Measurements from ENCODE around the gene TGFBR3L. TPM values are rescaled to one million over a fixed set of nuclear protein-coding genes. Genes with fewer than 3 reads are reported as not detected.

TGFBR3L gene
- total RNA-seq, 1 donor from 2014 or later: 1.2 TPM

GRCh38 chr19:7871437-7872305, 43.0 kb upstream of the TGFBR3L start:
- H3K36me3 Mint-ChIP-seq: no peaks in the 10 kb centered on the region

DNA sequence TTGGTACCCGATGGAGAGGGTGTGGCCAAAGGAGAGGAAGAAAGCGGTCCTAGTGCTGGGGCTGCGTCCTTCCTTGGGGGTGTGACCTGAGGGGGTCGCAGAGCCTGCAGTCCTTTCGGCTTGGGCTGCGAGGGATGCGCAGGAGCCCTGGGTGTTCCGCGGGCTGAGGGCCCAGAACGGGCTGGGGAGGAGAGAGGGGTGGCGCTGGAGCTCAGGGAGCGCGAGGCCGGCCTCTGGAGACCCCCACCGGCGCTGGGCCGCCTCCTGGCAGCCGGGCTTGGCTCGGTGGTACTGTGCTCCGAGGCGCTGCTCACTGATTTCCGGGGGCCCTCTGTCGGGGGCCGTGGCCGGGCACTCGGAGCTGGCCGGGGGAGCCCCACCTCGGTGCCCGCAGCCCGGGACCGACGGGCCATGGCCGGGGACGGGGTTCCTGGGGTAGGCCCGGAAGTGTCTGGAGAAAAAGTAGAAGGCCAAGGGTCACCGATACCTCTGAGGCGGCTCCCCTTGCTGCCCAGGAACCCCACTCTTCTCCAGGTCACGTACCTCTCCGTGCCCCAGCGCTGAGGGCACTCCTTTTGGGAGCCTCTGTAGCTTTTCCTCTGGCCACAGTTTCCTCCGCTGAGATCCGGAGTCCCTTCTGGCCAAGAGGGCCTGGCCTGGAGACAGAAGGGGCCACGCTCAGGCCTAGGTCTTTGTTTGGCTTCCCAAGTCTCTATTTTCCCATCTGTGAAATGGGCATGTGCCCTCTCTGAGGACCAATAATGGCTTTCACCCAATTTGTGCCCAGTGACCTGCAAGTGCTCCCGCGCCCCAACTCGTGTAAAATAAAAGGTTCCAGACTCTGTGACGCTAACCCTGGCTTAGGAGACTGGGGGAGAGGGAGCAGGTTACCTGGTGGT, 42.1 kb upstream of the TGFBR3L start:
- Mint-ChIP-seq H3K9me3 (no peaks in the 10 kb centered on the region), H3K4me1 (peaks cover 31% of the 10 kb centered on the region), H3K36me3 (no peaks in the 10 kb centered on the region)

More at GRCh38 chr19:7871437-7872305, 43.0 kb upstream of the TGFBR3L start:
- H3K4me3 Mint-ChIP-seq: peak overlapping the region; percentile 64
- peak overlapping the region; percentile 97 for H3K27ac Mint-ChIP-seq
- DNase-seq (ENCODE audit: low spot score in 2 of 2, unreplicated experiment in 2 of 2): peak; percentile 99 to 100
- H3K4me1 Mint-ChIP-seq: peaks cover 27% of the 10 kb centered on the region
- TF ChIP-seq, protein P1, sequence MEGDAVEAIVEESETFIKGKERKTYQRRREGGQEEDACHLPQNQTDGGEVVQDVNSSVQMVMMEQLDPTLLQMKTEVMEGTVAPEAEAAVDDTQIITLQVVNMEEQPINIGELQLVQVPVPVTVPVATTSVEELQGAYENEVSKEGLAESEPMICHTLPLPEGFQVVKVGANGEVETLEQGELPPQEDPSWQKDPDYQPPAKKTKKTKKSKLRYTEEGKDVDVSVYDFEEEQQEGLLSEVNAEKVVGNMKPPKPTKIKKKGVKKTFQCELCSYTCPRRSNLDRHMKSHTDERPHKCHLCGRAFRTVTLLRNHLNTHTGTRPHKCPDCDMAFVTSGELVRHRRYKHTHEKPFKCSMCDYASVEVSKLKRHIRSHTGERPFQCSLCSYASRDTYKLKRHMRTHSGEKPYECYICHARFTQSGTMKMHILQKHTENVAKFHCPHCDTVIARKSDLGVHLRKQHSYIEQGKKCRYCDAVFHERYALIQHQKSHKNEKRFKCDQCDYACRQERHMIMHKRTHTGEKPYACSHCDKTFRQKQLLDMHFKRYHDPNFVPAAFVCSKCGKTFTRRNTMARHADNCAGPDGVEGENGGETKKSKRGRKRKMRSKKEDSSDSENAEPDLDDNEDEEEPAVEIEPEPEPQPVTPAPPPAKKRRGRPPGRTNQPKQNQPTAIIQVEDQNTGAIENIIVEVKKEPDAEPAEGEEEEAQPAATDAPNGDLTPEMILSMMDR (IDR thresholded peaks at IDR 0.05; ENCODE audit: unreplicated experiment): no peak
- no peaks in the 10 kb centered on the region for H3K9me3 Mint-ChIP-seq
- peaks cover 55% of the 10 kb centered on the region for H3K27me3 Mint-ChIP-seq (ENCODE audit: low read depth)

DNA sequence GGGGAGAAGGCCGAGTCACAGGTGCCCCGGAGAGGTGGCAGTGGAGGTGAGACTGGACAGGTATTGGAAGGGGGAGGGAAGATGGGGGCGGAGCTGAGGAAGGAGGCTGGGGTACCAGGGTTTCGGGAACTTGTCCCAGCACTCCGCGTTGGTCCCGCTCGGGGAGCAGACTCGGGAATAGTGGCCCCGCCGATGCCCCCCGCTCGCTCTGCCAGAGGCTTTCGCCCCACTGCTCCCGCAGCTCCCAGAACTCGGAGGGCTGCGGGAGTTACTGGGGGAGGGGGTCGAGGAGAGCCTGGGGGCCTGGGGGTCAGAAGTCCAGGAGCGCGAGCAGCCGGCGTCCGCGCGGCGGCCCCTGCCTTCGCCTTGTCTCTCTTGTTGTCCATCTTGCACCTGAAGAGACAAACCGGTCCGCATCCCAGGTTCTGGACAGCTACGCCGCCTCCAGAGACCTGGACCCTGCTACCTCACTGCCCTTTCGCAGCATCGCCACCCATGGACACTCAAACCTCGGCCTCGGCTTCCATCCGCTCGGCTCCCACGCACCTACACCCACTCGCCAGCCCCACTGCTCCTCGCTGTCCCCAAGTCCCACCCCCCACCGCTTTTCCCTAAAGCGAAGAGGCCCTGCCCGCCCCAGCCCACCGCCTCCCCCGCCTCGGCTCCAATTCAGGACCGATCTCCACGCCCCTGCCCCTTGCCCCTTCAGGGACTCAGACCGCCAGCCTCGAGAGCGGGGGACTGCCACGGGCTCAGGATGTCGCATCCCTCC, 41.1 kb upstream of the TGFBR3L start:
- no peaks in the 10 kb centered on the region for H3K36me3 Mint-ChIP-seq
- H3K4me3 Mint-ChIP-seq: peak overlapping the region; percentile 85
- no peaks in the 10 kb centered on the region for H3K9me3 Mint-ChIP-seq
- no peak overlapping the region for H3K27ac Mint-ChIP-seq
- peaks cover 31% of the 10 kb centered on the region for H3K4me1 Mint-ChIP-seq
- TF ChIP-seq, protein P1 (IDR thresholded peaks at IDR 0.05; ENCODE audit: unreplicated experiment): no peak
- H3K27me3 Mint-ChIP-seq (ENCODE audit: low read depth): peaks cover 42% of the 10 kb centered on the region
- DNase-seq (ENCODE audit: low spot score in 2 of 2, unreplicated experiment in 2 of 2): no peak

More for the DNA sequence above, 42.1 kb upstream of the TGFBR3L start:
- TF ChIP-seq, protein P1 (IDR thresholded peaks at IDR 0.05; ENCODE audit: unreplicated experiment): no peak
- Mint-ChIP-seq H3K27ac (peak overlapping the region; percentile 97), H3K27me3 (ENCODE audit: low read depth) (peaks cover 46% of the 10 kb centered on the region), H3K4me3 (peak overlapping the region; percentile 64)
- DNase-seq (ENCODE audit: low spot score in 2 of 2, unreplicated experiment in 2 of 2): no peak

DNA sequence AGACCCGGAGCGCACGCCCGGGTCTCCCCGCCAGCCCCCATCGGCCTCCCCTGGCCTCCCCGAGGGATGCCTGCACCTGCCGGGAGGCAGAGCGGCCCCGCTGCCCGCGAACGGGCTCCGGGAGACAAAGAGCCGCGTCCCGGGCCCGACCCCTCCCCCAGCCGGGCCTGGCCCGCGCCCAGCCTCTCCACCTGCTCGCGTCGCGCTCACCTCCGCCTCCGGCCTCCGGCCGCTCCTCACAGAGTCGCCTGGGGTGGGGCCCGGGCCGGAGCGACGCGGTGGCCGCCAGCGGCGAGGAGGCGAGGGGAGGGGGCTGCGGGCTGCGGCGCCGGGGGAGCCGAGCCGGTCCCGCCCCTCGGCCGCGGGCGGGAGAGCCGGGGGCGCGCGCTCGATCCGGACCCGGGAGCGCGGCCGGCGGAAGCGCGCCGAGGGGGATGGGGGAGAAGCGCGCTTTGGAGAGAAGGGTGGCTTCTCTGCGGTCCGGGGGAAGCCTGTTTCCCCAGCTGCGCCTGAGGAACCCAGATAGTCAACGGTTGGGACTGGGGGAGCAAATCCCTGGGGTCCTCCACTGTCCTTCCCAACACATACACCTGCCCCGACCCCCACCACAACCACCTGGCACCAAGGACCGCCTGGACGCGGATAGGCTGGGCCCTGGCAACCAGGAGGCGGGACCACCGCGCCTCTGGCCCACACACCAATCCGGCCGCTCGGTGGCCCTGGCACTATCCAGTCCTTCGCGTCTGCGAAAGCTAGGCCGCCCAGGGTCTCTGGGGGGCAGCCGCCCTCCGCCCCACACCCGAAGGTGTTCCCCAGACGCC, 40.3 kb upstream of the TGFBR3L start, which contains the start of gene PRR36:
Gene PRR36, minus strand, starts transcription at position 315 of the 821 bp plus-strand sequence. CDS start 701 bp downstream, outside the sequence.
- DNase-seq (ENCODE audit: low spot score in 2 of 2, unreplicated experiment in 2 of 2): peak in 1 of 2 experiments; percentile 83
- H3K27me3 Mint-ChIP-seq (ENCODE audit: low read depth): peaks cover 37% of the 10 kb centered on the region
- H3K9me3 Mint-ChIP-seq: no peaks in the 10 kb centered on the region
- H3K4me1 Mint-ChIP-seq: peaks cover 31% of the 10 kb centered on the region
- TF ChIP-seq, protein P1 (IDR thresholded peaks at IDR 0.05; ENCODE audit: unreplicated experiment): no peak
- no peaks in the 10 kb centered on the region for H3K36me3 Mint-ChIP-seq
- H3K27ac Mint-ChIP-seq: peak within 1 kb of the TSS; percentile 81
- peak within 1 kb of the TSS; percentile 85 for H3K4me3 Mint-ChIP-seq

Measured in mesothelial cell of epicardium (in vitro differentiated cells).